ENCODE measurements around the gene TMEM45B. TPM values are rescaled to one million over a fixed set of nuclear protein-coding genes. Genes with fewer than 3 reads are reported as not detected.
A peak's percentile ranks its signal among the peaks of the same experiment; 100 is the strongest.

The TMEM45B gene
- total and polyA plus RNA-seq, 2 of the 13 experiments (the other 11 are each of a cell fraction or from before 2014, with no cell fraction given) = 29.1 to 181 TPM

GRCh38 chr11:129895126-129896041 lies 79.7 kb downstream of the TMEM45B start, which contains the start of gene NFRKB (continued):
- no peak for TF ChIP-seq ZNF609 (CRISPR knock-in tag; IDR thresholded peaks at IDR 0.05; ENCODE audit: borderline replicate concordance)
- peak; percentile 64 for TF ChIP-seq ZNF574 (CRISPR knock-in tag; IDR thresholded peaks at IDR 0.05)
- 0 out of 2 replicates have a peak, but pooled peaks have one; percentile 13 for TF ChIP-seq REPIN1 (CRISPR knock-in tag; IDR thresholded peaks at IDR 0.05; ENCODE audit: borderline replicate concordance, low read depth)
- TF ChIP-seq NFYC (CRISPR knock-in tag; IDR thresholded peaks at IDR 0.05) = peak; percentile 9; the same call in 1 of the 2 replicates
- TF ChIP-seq PRMT3 (CRISPR knock-in tag; IDR thresholded peaks at IDR 0.05; ENCODE audit: borderline replicate concordance, low read depth) = 0 out of 2 replicates have a peak, but pooled peaks have one; percentile 43
- no peak for TF ChIP-seq SP140L (CRISPR knock-in tag; IDR thresholded peaks at IDR 0.05; ENCODE audit: borderline replicate concordance)
- 0 out of 2 replicates have a peak, but pooled peaks have one; percentile 26 for TF ChIP-seq ZNF724P (CRISPR knock-in tag; IDR thresholded peaks at IDR 0.05; ENCODE audit: borderline replicate concordance)
- no peak for TF ChIP-seq FOSL2 (CRISPR knock-in tag; IDR thresholded peaks at IDR 0.05)
- TF ChIP-seq SOX5 (CRISPR knock-in tag; IDR thresholded peaks at IDR 0.05; ENCODE audit: borderline replicate concordance) = no peak
- TF ChIP-seq FOXJ3 (CRISPR knock-in tag; IDR thresholded peaks at IDR 0.05; ENCODE audit: borderline replicate concordance) = no peak
- peak; percentile 33 for TF ChIP-seq CBFB (CRISPR knock-in tag; IDR thresholded peaks at IDR 0.05)
- TF ChIP-seq NONO (IDR thresholded peaks at IDR 0.05) = no peak
- peak; percentile 78; the same call in 1 of the 2 replicates for TF ChIP-seq NONO (CRISPR knock-in tag; conservative IDR thresholded peaks at IDR 0.05)
- TF ChIP-seq SIN3A (IDR thresholded peaks at IDR 0.05; ENCODE audit: borderline replicate concordance, low read depth, low read length) = peak; percentile 79; the same call in 1 of the 2 replicates
- no peak for TF ChIP-seq ZEB1 (IDR thresholded peaks at IDR 0.05; ENCODE audit: insufficient replicate concordance, low read depth)
- no peak for TF ChIP-seq RAD51 (IDR thresholded peaks at IDR 0.05; ENCODE audit: borderline replicate concordance)
- TF ChIP-seq GATA4 (IDR thresholded peaks at IDR 0.05; ENCODE audit: borderline replicate concordance, low read depth) = peak; percentile 69; the same call in 1 of the 2 replicates
- TF ChIP-seq LBX2 (CRISPR knock-in tag; IDR thresholded peaks at IDR 0.05; ENCODE audit: borderline replicate concordance) = no peak
- TF ChIP-seq ZNF597 (CRISPR knock-in tag; IDR thresholded peaks at IDR 0.05) = no peak
- no peak for TF ChIP-seq NPAS2 (CRISPR knock-in tag; IDR thresholded peaks at IDR 0.05; ENCODE audit: borderline replicate concordance)
